Skeletal muscle tissue (tissue), 4 donors: ENCODE measurements around the gene POC1A. TPM values are rescaled to one million over a fixed set of nuclear protein-coding genes. Genes with fewer than 3 reads are reported as not detected.

ENCODE experiments used
- H3K27ac ChIP-seq: one replicate; pipeline ENCODE4 v1.7.0; 2013; ENCODE audit warnings: mild to moderate bottlenecking, low read depth, low read length, inconsistent platforms
- H3K27me3 ChIP-seq, 3 donors: one replicate each; pipeline ENCODE4 v1.7.0; 2013; ENCODE audit warnings: low read length in 3 of 3; ENCODE audit not compliant: control insufficient read depth in 3 of 3, insufficient read depth in 3 of 3
- H3K36me3 ChIP-seq, 3 donors: one replicate each; pipeline ENCODE4 v1.7.0; 2013; ENCODE audit warnings: low read length in 3 of 3; ENCODE audit not compliant: control insufficient read depth in 3 of 3, insufficient read depth in 3 of 3
- H3K4me1 ChIP-seq, 3 donors: one replicate each; pipeline ENCODE4 v1.7.0; 2013; ENCODE audit warnings: low read length in 3 of 3, mild to moderate bottlenecking in 3 of 3; ENCODE audit not compliant: control insufficient read depth in 3 of 3, insufficient read depth in 3 of 3
- H3K4me3 ChIP-seq, 3 donors: one replicate each; pipeline ENCODE4 v1.7.0; 2013; ENCODE audit warnings: low read length in 3 of 3
- H3K9ac ChIP-seq, 3 donors: one replicate each; pipeline ENCODE4 v1.7.0; 2013; ENCODE audit warnings: low read length in 3 of 3, mild to moderate bottlenecking in 3 of 3, moderate library complexity in 2 of 3, low read depth in 1 of 3
- H3K9me3 ChIP-seq, 3 donors: one replicate each; pipeline ENCODE4 v1.7.0; 2013; ENCODE audit warnings: low read length in 3 of 3; ENCODE audit not compliant: control insufficient read depth in 3 of 3
- total RNA-seq: library from RNA; depleted of rRNA; stranded (reverse); fragments of >200 nt; gene quantifications from one replicate; pipeline ENCODE4 v1.2.3, GENCODE V29; 2014
- donor health status: Osteomylitis.

The POC1A gene
- total RNA-seq, 1 donor from 2014 or later, result 2.6 TPM

- Histone ChIP-seq H3K4me3 (no peak overlapping the region), H3K27me3 (no peaks in the 10 kb centered on the region), H3K36me3 (no peaks in the 10 kb centered on the region), H3K9ac (no peak overlapping the region), H3K4me1 (peaks cover 28 to 37% (median 29%) of the 10 kb centered on the region in 3 donors), H3K27ac (no peak overlapping the region), H3K9me3 (no peaks in the 10 kb centered on the region)
Measured at GRCh38 chr3:52084216-52084945, 69.8 kb downstream of the POC1A start.

- Histone ChIP-seq H3K4me3 (no peak overlapping the region), H3K27ac (no peak overlapping the region), H3K9ac (no peak overlapping the region), H3K4me1 (peaks cover 21 to 31% (median 24%) of the 10 kb centered on the region in 3 donors), H3K27me3 (no peaks in the 10 kb centered on the region), H3K36me3 (no peaks in the 10 kb centered on the region), H3K9me3 (no peaks in the 10 kb centered on the region)
Measured at GRCh38 chr3:52083556-52084087, 70.6 kb downstream of the POC1A start.

GRCh38 chr3:52082951-52083350, 71.3 kb downstream of the POC1A start:
- Histone ChIP-seq H3K9me3 (no peaks in the 10 kb centered on the region), H3K9ac (no peak overlapping the region), H3K36me3 (no peaks in the 10 kb centered on the region), H3K4me1 (peaks cover 14 to 25% (median 18%) of the 10 kb centered on the region in 3 donors), H3K27ac (no peak overlapping the region), H3K4me3 (no peak overlapping the region), H3K27me3 (no peaks in the 10 kb centered on the region)

DNA sequence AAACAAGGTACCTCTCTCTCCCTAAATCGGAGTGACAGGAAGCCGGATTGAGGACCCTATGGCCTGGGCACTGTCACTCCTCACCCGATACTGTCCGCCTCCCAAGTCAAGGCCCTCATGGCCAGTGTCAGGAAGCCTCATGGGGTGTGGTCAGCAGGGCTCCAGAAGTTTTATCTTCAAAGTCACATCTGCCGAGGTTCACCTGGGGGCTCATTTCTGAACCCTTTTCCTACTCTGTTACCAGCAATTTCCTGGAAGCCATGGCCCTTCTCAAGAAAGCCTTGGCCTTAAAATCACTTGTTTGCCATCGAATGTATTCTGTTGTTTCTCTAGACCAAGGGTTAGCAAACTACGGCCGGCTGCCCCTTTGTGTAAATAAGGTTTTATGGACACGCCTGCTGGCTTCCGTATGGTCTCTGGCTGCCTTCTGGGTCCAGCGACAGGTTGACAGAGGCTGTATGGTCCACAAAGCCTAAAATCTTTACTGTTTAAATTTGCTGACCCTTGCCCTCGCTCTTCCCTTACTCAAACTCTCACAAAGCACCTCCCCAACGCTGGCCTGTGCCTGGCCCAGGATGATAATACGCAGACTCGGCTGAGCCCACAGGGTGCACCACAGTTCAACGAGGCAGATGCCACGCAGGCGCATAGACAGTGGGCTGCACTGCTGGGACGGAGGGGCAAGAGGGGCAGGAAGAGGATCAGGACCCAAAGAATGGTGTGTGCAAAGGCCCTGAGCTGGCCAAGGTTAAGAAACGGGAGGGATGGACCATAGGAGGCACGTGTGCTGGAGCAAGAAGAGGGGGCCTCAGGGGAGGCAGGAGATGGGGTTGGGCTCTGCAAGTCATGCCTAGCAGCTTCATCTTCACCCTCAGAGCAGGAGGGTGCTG, 73.1 kb downstream of the POC1A start:
- Histone ChIP-seq H3K4me1 (peaks cover 0 to 11% (median under 1%) of the 10 kb centered on the region in 3 donors), H3K4me3 (no peak overlapping the region), H3K27ac (no peak overlapping the region)

GRCh38 chr3:52079958-52080357, 74.3 kb downstream of the POC1A start:
- Histone ChIP-seq H3K9me3 (no peaks in the 10 kb centered on the region), H3K4me1 (peaks cover 0 to under 1% (median 0%) of the 10 kb centered on the region in 3 donors), H3K9ac (no peak overlapping the region), H3K4me3 (no peak overlapping the region), H3K27me3 (no peaks in the 10 kb centered on the region), H3K36me3 (no peaks in the 10 kb centered on the region), H3K27ac (no peak overlapping the region)

More for the DNA sequence above, 73.1 kb downstream of the POC1A start:
- Histone ChIP-seq H3K27me3 (no peaks in the 10 kb centered on the region), H3K9me3 (no peaks in the 10 kb centered on the region), H3K36me3 (no peaks in the 10 kb centered on the region), H3K9ac (no peak overlapping the region)

DNA sequence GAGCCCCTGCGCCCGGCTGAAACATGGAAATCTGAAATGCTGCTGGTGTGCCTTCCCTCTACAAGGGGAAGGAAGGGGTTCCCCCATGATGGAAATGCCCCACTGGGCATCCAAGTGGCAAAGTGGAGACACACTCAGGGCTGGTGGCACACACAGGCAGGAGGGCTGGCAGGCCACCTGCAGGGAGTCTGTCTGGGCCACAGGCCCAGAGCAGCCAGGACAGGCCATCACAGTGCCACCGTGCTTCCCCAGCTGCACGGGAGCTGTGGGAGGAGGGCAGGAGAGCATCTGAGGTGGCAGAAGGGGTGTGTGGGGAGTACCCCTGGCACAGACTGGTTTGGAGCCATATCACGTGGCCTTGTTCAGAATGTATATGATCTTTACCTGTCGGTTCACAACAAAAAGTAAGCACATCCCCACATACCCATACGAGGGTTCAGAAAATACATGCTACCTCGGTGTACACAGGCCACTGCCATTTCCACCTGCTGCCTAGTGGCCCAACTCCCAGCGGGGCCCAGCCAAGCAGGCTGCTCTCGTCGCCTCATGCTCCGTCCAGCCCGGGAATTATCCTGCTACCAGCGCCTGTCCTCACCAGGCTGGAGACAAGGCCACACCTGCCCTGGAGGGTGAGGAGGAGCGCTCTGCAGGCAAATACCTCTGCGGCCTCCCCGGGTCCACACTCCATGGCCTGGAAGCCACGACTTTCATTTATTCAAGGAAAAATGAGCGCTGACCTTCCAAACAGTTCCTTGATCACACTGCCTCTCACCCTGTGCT, 75.3 kb downstream of the POC1A start:
- Histone ChIP-seq H3K4me1 (no peaks in the 10 kb centered on the region), H3K9ac (no peak overlapping the region), H3K9me3 (no peaks in the 10 kb centered on the region), H3K27me3 (no peaks in the 10 kb centered on the region), H3K36me3 (no peaks in the 10 kb centered on the region), H3K4me3 (no peak overlapping the region), H3K27ac (no peak overlapping the region)

GRCh38 chr3:52077925-52078324, 76.3 kb downstream of the POC1A start:
- H3K27me3 ChIP-seq, result no peaks in the 10 kb centered on the region
- H3K4me3 ChIP-seq, result no peak overlapping the region
- no peak overlapping the region for H3K9ac ChIP-seq

GRCh38 chr3:52076896-52077780, 77.1 kb downstream of the POC1A start:
- Histone ChIP-seq H3K9ac (no peak overlapping the region), H3K36me3 (no peaks in the 10 kb centered on the region), H3K4me1 (peaks cover 0 to 2% (median 0%) of the 10 kb centered on the region in 3 donors), H3K4me3 (no peak overlapping the region), H3K9me3 (no peaks in the 10 kb centered on the region), H3K27ac (no peak overlapping the region), H3K27me3 (no peaks in the 10 kb centered on the region)

More at GRCh38 chr3:52077925-52078324, 76.3 kb downstream of the POC1A start:
- Histone ChIP-seq H3K27ac (no peak overlapping the region), H3K4me1 (no peaks in the 10 kb centered on the region), H3K9me3 (no peaks in the 10 kb centered on the region), H3K36me3 (no peaks in the 10 kb centered on the region)

GRCh38 chr3:52073490-52073889, 80.7 kb downstream of the POC1A start:
- H3K9me3 ChIP-seq, result no peaks in the 10 kb centered on the region
- no peak overlapping the region for H3K27ac ChIP-seq
- H3K4me1 ChIP-seq, result peaks cover 23 to 31% (median 23%) of the 10 kb centered on the region in 3 donors
- no peak overlapping the region for H3K9ac ChIP-seq
- H3K27me3 ChIP-seq, result no peaks in the 10 kb centered on the region
- no peak overlapping the region for H3K4me3 ChIP-seq
- H3K36me3 ChIP-seq, result no peaks in the 10 kb centered on the region
